ENCODE measurements around the gene FOCAD. TPM values are rescaled to one million over a fixed set of nuclear protein-coding genes. Genes with fewer than 3 reads are reported as not detected.

FOCAD gene
- total and polyA plus RNA-seq, 2 experiments from 2014 or later = 20.8 to 67.4 TPM

GRCh38 chr9:20925256-20926045 is 241.4 kb downstream of the FOCAD start:
- Histone ChIP-seq H4K20me1 (ENCODE audit: insufficient read depth) (no peaks in the 10 kb centered on the region), H3K9me2 (ENCODE audit: insufficient read depth) (no peaks in the 10 kb centered on the region), H3K27ac (no peak overlapping the region), H3K79me2 (ENCODE audit: insufficient read depth) (no peaks in the 10 kb centered on the region), H3K27me3 (replicated peaks; ENCODE audit: insufficient read depth) (no peaks in the 10 kb centered on the region), H3K9ac (no peak overlapping the region), H3K4me1 (ENCODE audit: insufficient read depth) (peaks cover 6% of the 10 kb centered on the region; the same call in 1 of the 2 replicates), H3F3A (ENCODE audit: insufficient read depth) (peaks cover 4% of the 10 kb centered on the region; the same call in 1 of the 2 replicates), H3K4me3 (no peak overlapping the region), H3K9me3 (ENCODE audit: low read depth) (no peaks in the 10 kb centered on the region), H3K4me2 (ENCODE audit: unreplicated experiment) (no peak overlapping the region), H3K36me3 (ENCODE audit: low read depth) (peaks cover 8% of the 10 kb centered on the region; the same call in 1 of the 2 replicates), H2AFZ (no peak overlapping the region)
- WGBS, 2 experiments (ENCODE audit: low coverage in 1 of 2, low lambda C conversion rate in 2 of 2, missing lambda C conversion rate in 2 of 2) = 97 to 100% methylated on average over 1 of the region's 1 CpG
- no peak for TF ChIP-seq EZH2 (IDR thresholded peaks at IDR 0.05; ENCODE audit: insufficient read depth, poor library complexity, severe bottlenecking)
- TF ChIP-seq EZH2phosphoT487 (IDR thresholded peaks at IDR 0.05; ENCODE audit: insufficient read depth, low read depth) = no peak
- in situ Hi-C loops (cut with MboI) = loop anchor here (25.0 kb wide), 2 partner anchors 563 to 1013 kb away; no protein-coding TSS in a partner anchor
- no peak for DNase-seq

DNA sequence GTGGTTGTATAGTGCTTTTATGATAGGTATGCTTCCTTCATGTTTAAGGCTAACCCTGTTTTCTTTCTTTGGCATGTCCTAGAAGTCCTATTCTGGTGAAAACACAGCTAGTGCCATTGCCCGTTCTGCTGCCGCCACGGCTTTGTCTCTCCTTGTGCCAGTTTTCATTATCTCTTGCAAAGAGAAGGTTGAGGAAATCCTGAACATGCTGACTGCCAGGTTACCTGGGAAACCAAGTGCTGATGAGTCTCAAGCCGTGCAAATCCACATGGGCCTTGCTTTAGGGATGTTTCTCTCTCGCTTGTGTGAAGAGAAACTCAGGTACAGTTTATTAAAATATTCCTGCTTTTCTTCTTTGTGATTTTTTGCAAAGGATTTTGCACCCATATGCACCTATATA is 245.2 kb downstream of the FOCAD start:
- Histone ChIP-seq H3K36me3 (ENCODE audit: low read depth) (peaks cover 8% of the 10 kb centered on the region; the same call in 1 of the 2 replicates), H3K4me2 (ENCODE audit: unreplicated experiment) (no peak overlapping the region), H3K9ac (no peak overlapping the region), H3K79me2 (ENCODE audit: insufficient read depth) (no peaks in the 10 kb centered on the region), H3F3A (ENCODE audit: insufficient read depth) (0 out of 2 replicates have a peak, but pooled peaks cover 6% of the 10 kb centered on the region), H3K9me2 (ENCODE audit: insufficient read depth) (no peaks in the 10 kb centered on the region), H3K27me3 (replicated peaks; ENCODE audit: insufficient read depth) (no peaks in the 10 kb centered on the region), H2AFZ (no peak overlapping the region), H3K9me3 (ENCODE audit: low read depth) (no peaks in the 10 kb centered on the region), H4K20me1 (ENCODE audit: insufficient read depth) (no peaks in the 10 kb centered on the region), H3K27ac (no peak overlapping the region), H3K4me3 (no peak overlapping the region), H3K4me1 (ENCODE audit: insufficient read depth) (no peaks in the 10 kb centered on the region)
- TF ChIP-seq EZH2 (IDR thresholded peaks at IDR 0.05; ENCODE audit: insufficient read depth, poor library complexity, severe bottlenecking) = no peak
- no peak for TF ChIP-seq EZH2phosphoT487 (IDR thresholded peaks at IDR 0.05; ENCODE audit: insufficient read depth, low read depth)
- WGBS, 2 experiments (ENCODE audit: low coverage in 1 of 2, low lambda C conversion rate in 2 of 2, missing lambda C conversion rate in 2 of 2) = 94 to 95% methylated on average over 5 of the region's 5 CpGs
- in situ Hi-C loops (cut with MboI) = loop anchor here (25.0 kb wide), 2 partner anchors 567 to 1017 kb away; no protein-coding TSS in a partner anchor
- no peak for DNase-seq

- peak; percentile 16 for DNase-seq
These were observed 246.8 kb downstream of the FOCAD start for GRCh38 chr9:20930836-20931235.

DNA sequence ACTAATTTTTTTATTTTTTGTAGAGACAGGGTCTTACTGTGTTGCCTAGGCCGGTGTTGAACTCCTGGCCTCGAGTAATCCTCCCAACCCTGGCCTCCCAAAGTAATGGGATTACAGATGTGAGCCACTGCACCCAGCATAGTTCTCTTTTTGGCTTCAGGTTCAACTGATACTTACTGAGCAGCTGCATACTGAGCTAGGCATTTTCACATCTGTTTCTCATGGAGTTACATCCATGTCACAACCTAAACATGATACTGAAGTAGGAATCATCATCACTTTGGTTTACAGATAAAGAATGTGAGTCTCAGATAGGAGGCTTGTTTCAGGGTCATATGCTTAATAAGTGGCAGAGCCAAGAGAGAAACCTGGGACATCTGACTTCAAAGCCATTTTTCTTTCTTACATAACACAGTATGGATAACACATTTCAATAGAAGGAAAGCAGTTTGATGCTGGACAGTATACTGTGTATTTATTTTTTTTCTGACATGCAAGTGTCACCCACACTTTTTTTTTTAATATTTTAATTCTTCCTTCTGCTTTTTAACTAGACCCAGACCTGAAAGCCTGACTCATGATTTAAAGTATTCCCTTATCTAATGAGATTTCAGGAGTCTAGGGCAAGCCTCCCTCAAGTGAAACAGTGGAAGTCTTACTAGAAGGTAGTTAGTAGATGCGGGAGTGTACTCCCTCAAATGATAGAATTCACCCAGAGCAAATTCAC is 256.6 kb downstream of the FOCAD start:
- Histone ChIP-seq H3K4me1 (ENCODE audit: insufficient read depth) (no peaks in the 10 kb centered on the region), H4K20me1 (ENCODE audit: insufficient read depth) (no peaks in the 10 kb centered on the region), H3K27me3 (replicated peaks; ENCODE audit: insufficient read depth) (no peaks in the 10 kb centered on the region), H3K4me2 (ENCODE audit: unreplicated experiment) (no peak overlapping the region), H3K79me2 (ENCODE audit: insufficient read depth) (no peaks in the 10 kb centered on the region), H3K4me3 (no peak overlapping the region), H3F3A (ENCODE audit: insufficient read depth) (peaks cover 10% of the 10 kb centered on the region; the same call in 1 of the 2 replicates), H3K9me3 (ENCODE audit: low read depth) (no peaks in the 10 kb centered on the region), H3K9ac (no peak overlapping the region), H2AFZ (no peak overlapping the region), H3K27ac (no peak overlapping the region), H3K9me2 (ENCODE audit: insufficient read depth) (no peaks in the 10 kb centered on the region), H3K36me3 (ENCODE audit: low read depth) (0 out of 2 replicates have a peak, but pooled peaks cover 7% of the 10 kb centered on the region)
- 40 to 47% methylated on average over 3 of the region's 3 CpGs for WGBS, 2 experiments (ENCODE audit: low coverage in 1 of 2, low lambda C conversion rate in 2 of 2, missing lambda C conversion rate in 2 of 2)
- DNase-seq = peak; percentile 9
- in situ Hi-C loops (cut with MboI) = loop anchor here (10.0 to 25.0 kb wide), 3 partner anchors 316 to 1028 kb away; partner anchors contain the start of gene MLLT3
- no peak for TF ChIP-seq EZH2phosphoT487 (IDR thresholded peaks at IDR 0.05; ENCODE audit: insufficient read depth, low read depth)

More at GRCh38 chr9:20930836-20931235, 246.8 kb downstream of the FOCAD start:
- Histone ChIP-seq H3K79me2 (ENCODE audit: insufficient read depth) (no peaks in the 10 kb centered on the region), H3F3A (ENCODE audit: insufficient read depth) (0 out of 2 replicates have a peak, but pooled peaks cover 6% of the 10 kb centered on the region), H4K20me1 (ENCODE audit: insufficient read depth) (no peaks in the 10 kb centered on the region), H3K36me3 (ENCODE audit: low read depth) (peaks cover 8% of the 10 kb centered on the region; the same call in 1 of the 2 replicates), H3K4me3 (no peak overlapping the region), H3K4me2 (ENCODE audit: unreplicated experiment) (no peak overlapping the region), H2AFZ (no peak overlapping the region), H3K9me3 (ENCODE audit: low read depth) (no peaks in the 10 kb centered on the region), H3K4me1 (ENCODE audit: insufficient read depth) (no peaks in the 10 kb centered on the region), H3K27ac (no peak overlapping the region), H3K9ac (no peak overlapping the region), H3K27me3 (replicated peaks; ENCODE audit: insufficient read depth) (no peaks in the 10 kb centered on the region), H3K9me2 (ENCODE audit: insufficient read depth) (no peaks in the 10 kb centered on the region)
- WGBS, 2 experiments (ENCODE audit: low coverage in 1 of 2, low lambda C conversion rate in 2 of 2, missing lambda C conversion rate in 2 of 2) = 12 to 28% methylated on average over 1 of the region's 1 CpG
- in situ Hi-C loops (cut with MboI) = loop anchor here (25.0 kb wide), 2 partner anchors 569 to 1019 kb away; no protein-coding TSS in a partner anchor
- no peak for TF ChIP-seq EZH2 (IDR thresholded peaks at IDR 0.05; ENCODE audit: insufficient read depth, poor library complexity, severe bottlenecking)
- TF ChIP-seq EZH2phosphoT487 (IDR thresholded peaks at IDR 0.05; ENCODE audit: insufficient read depth, low read depth) = no peak

Measured in GM23248 (cell line).